Measurements from ENCODE around the gene SH3BP4. TPM values are rescaled to one million over a fixed set of nuclear protein-coding genes. Genes with fewer than 3 reads are reported as not detected.

SH3BP4 gene, protein sequence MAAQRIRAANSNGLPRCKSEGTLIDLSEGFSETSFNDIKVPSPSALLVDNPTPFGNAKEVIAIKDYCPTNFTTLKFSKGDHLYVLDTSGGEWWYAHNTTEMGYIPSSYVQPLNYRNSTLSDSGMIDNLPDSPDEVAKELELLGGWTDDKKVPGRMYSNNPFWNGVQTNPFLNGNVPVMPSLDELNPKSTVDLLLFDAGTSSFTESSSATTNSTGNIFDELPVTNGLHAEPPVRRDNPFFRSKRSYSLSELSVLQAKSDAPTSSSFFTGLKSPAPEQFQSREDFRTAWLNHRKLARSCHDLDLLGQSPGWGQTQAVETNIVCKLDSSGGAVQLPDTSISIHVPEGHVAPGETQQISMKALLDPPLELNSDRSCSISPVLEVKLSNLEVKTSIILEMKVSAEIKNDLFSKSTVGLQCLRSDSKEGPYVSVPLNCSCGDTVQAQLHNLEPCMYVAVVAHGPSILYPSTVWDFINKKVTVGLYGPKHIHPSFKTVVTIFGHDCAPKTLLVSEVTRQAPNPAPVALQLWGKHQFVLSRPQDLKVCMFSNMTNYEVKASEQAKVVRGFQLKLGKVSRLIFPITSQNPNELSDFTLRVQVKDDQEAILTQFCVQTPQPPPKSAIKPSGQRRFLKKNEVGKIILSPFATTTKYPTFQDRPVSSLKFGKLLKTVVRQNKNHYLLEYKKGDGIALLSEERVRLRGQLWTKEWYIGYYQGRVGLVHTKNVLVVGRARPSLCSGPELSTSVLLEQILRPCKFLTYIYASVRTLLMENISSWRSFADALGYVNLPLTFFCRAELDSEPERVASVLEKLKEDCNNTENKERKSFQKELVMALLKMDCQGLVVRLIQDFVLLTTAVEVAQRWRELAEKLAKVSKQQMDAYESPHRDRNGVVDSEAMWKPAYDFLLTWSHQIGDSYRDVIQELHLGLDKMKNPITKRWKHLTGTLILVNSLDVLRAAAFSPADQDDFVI
- 35.2 to 40.7 TPM (median 38.6 TPM) in 5 replicates for total RNA-seq (2022; extraction: Qiagen RNA extraction)

GRCh38 chr2:234951664-234952269 lies at the start of gene SH3BP4:
TSS of gene SH3BP4 (plus strand) at chr2:234952017. CDS start at chr2:235035003, 82,986 bp downstream.

Data from A549 treated with Hydrocortisone at 1 μM for 4 hours (cell line).